Activated CD4-positive, CD25-positive, alpha-beta regulatory T cell treated with anti-CD3 and anti-CD28 coated beads, Interleukin-2, amount 50 U/mL, for 16 hours (primary cell): ENCODE measurements around the gene ANGPTL3.
"Not testable (repeated sequence)": the region's sequence is repeated elsewhere in the genome, so short reads cannot be mapped to it uniquely, and the experiment has no call there.

Source experiments
- DNase-seq: peaks from one replicate; pipeline ENCODE4 v3.0.0-alpha.2; 2020; ENCODE audit warnings: low read depth, low spot score

The ANGPTL3 gene, protein sequence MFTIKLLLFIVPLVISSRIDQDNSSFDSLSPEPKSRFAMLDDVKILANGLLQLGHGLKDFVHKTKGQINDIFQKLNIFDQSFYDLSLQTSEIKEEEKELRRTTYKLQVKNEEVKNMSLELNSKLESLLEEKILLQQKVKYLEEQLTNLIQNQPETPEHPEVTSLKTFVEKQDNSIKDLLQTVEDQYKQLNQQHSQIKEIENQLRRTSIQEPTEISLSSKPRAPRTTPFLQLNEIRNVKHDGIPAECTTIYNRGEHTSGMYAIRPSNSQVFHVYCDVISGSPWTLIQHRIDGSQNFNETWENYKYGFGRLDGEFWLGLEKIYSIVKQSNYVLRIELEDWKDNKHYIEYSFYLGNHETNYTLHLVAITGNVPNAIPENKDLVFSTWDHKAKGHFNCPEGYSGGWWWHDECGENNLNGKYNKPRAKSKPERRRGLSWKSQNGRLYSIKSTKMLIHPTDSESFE

DNA sequence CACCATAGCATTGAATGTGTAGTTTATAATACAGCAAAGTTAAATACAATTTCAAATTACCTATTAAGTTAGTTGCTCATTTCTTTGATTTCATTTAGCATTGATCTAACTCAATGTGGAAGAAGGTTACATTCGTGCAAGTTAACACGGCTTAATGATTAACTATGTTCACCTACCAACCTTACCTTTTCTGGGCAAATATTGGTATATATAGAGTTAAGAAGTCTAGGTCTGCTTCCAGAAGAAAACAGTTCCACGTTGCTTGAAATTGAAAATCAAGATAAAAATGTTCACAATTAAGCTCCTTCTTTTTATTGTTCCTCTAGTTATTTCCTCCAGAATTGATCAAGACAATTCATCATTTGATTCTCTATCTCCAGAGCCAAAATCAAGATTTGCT is at the start of gene ANGPTL3:
ANGPTL3 (plus strand) TSS at position 240 of the 400 bp plus-strand sequence; CDS start at position 287, 47 bp downstream.
- DNase-seq = no peak

DNA sequence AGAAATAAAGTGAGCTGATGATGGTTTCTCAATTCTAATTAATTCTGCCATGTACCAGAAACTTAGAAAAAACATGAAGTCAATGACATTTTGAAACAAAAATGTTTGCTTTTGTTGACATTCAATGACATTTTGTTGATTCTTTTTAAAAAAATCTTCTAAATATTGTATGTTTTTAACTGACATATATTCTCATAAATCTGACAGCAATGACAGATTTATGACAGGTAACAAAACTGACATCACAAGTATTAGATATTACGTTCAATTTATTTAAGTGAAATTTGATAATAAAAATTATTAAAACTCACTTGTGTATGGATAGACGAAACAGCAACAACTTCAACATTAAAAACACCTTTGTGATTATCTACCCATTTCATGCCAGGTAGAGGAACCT is 36.0 kb upstream of the ANGPTL3 start:
- no peak for DNase-seq

DNA sequence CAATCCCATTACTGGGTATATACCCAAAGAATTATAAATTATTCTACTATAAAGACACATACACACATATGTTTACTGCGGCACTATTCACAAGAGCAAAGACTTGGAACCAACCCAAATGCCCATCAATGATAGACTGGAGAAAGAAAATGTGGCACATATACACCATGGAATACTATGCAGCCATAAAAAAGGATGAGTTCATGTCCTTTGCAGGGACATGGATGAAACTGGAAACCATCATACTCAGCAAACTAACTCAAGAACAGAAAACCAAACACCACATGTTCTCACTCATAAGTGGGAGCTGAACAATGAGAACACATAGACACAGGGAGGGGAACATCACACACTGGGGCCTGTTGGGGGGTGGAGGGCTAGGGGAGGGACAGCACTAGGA is 30.1 kb upstream of the ANGPTL3 start:
- not testable (repeated sequence) for DNase-seq

DNA sequence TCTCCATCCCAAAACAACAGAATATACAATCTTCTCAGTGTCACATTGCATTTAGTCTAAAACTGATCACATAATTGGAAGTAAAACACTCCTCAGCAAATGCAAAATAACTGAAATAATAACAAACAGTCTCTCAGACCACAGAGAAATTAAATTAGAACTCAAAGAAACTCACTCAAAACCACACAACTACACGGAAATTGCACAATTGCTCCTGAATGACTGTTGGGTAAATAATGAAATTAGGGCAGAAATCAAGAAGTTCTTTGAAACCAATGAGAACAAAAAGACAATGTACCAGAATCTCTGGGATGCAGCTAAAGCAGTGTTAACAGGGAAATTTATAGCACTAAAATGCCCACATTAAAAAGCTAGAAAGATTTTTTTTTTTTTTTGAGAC is 29.4 kb upstream of the ANGPTL3 start:
- not testable (repeated sequence) for DNase-seq

DNA sequence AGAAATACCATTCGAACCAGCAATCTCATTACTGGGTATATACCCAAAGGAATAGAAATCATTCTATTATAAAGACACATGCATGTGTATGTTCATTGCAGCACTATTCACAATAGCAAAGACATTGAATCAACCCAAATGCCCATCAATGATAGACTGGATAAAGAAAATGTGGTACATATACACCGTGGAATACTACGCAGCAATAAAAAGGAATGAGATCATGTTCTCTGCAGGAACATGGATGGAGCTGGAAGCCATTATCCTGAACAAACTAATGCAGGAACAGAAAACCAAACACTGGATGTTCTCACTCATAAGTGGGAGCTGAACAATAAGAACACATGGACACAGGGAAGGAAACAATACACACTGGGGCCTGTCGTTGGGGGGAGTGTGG is 25.8 kb upstream of the ANGPTL3 start:
- not testable (repeated sequence) for DNase-seq

DNA sequence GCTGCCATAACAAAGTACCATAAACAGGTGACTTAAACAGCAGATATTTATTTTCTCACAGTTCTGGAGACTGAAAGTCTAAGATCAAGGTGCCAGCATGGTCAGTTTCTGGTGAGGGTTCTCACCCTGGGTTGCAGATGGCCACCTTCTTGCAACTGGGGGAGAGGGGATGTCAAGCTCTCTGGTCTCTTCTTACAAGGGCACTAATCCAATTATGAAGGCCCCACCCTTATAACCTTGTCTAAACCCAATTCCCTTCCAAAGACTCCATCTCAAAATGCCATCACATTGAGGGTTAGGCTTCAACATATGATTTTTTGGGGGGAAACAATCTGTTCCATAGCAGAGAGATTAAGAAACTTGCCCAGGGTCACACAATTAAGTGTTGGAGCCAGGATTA is 24.8 kb upstream of the ANGPTL3 start:
- no peak for DNase-seq

DNA sequence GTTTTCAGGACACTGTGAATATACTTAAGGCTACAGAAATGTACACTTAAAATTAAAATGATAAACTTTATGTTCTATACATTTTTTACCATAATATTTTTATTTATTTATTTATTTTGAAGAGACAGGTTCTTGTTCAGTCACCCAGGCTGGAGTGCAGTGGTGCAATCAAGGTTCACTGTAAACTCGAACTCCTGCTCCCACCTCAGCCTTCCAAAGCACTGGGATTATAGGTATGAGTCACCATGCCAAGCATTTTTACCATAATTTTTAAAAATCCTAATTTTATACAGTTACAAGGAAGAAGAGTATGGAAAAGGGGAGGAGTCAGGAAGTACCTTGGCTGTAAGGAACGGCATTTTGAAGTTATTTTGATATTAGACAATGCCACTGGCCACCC is 23.6 kb upstream of the ANGPTL3 start:
- no peak for DNase-seq

DNA sequence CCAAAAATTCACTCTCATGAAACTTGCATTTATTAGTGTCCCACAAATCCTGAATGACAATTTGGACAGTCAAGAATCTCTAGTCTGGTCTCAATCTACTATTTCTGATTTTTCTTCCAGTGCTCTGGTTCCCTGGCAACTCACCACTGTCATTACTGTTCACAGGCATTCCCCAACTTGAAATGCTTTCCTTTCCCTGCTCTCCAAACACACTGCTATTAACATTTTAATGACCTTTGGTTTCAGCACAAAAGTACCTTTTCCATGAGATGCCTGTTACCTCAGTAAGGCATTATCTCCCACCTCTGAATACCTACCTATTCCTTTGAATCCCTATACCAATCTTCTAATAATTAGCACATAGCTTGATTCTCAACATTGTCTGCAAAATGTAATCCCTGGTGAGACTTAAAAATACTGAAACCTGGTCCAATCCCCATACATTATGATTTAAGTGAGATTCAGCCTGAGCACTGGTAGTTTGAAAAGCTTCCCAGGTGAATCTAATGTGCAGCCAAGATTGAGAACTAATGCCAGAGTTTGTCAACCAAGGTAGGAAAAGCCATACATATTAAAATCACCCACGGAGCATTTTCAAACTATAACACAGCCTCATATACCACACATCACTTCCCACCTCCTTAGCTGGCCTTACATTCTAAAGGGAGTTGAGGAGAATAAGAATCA is 11.7 kb upstream of the ANGPTL3 start:
- no peak for DNase-seq

DNA sequence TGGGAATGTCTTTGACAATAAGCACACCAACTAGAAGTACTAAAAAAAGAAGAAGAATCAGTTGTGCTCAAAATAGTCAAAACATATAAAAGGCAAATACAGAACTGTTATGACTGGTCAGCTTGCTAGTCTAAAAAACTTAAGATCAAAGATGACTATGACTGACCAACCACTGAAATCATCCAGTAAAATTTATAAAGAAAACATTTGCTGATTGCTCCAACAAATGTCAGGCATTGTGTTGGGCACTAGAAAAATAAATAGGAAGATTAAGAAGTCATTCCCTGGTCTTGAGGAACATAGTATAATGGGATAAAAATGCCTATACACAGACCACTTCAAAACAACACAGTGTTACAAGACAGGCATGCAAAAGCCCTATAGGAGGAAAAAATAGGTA is 9.3 kb upstream of the ANGPTL3 start:
- no peak for DNase-seq

DNA sequence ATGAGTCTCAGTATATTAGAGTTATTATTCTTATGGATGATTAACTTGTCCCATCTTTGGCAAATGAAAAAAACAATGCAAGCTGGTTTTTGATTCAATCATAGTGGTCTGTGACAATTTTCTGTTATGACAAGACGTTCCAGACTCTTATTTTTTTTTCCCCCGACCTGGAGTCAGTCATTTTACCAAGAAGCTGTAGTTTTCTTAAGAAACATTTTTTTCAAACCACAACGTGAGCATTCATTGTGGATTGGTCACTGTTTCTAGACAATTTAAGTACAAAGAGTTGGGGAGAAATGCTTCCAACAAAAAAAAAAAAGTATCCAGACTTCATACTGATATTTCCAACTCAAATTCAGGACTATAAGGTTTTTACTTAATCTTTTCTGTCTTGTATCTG is 8.0 kb upstream of the ANGPTL3 start:
- DNase-seq = no peak

DNA sequence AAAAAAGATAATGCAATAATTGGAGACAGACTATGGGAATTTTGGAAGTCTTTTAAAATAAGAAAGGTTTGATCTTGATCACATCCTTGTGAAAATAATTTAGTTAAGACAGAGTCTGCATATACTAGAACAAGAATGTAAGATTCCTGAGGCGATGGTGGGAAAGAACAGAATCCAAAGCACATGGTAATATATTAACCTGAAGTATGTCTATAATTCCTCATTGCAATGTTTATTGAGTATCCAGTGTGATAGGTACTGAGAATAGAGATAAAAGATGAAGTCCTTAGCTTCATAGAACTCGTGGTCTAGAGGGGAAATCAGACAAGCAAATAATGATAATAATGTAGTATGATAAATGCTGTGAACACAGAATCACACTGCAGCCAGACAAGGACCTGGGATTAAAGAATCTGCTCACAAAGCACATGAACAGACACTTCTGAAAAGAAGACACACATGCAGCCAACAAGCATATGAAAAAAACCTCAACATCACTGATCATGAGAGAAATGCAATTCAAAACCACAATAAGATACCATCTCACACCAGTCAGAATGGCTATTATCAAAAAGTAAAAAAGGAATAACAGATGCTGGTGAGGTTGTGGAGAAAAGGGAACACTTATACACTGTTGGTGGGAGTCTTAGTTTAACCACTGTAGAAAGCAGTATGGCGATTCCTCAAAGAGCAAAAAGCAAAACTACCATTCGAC is 6.9 kb upstream of the ANGPTL3 start:
- DNase-seq = no peak

DNA sequence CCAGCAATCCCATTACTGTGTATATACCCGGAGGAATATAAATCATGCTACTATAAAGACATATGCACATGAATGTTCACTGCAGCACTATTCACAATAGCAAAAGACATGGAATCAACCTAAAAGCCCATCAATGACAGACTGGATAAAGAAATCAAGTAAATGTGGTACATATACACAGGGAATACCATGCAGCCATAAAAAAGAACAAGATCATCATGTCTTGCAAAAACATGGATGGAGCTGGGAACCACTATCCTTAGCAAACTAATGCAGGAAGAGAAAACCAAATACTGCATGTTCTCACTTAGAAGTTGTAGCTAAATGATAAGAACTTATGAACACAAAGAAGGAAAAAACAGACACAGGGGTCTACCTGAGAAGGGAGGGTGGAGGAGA is 6.4 kb upstream of the ANGPTL3 start:
- DNase-seq = no peak

DNA sequence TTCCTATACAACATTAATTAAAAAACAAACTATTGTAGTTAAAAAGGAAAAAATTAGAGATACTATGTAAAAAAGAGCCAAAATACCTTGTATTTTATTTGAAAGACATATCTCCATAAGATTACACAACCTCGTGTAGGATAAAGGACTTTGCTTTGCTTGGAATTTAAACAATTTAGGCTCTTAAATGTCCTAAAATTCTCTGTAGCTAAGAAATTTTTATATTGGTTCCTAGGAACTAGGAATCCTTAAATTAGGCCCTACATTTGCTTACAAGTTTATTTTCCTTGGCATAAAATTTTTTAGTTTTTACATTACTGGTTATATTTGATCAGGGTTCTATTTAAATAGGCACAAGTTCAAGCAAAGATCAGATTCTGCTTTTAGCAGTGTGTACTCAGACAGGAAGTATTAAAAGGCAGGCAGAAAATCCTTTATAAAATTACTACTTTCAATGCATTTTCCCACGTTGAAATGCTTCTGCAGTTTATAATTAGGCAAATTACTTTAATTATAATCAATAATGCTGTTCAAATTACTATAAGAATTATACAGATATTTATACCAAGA is 3.4 kb upstream of the ANGPTL3 start:
- DNase-seq = no peak

DNA sequence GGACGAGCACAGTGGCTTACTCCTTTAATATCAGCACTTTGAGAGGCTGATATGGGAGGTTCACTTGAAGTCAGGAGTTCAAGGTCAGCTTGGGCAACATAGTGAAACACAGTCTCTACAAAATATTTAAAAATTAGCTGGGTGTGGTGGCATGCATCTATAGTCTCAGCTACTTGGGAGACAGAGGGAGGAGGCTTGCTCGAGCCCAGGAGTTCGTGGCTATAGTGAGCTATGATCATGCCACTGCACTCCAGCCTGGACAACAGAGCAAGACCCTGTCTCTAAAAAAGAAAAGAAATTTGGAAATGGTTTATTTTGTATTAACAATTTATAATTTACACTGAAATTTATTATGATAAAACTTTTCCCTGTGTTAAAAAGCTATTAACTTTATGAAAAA is 1.7 kb upstream of the ANGPTL3 start:
- DNase-seq = no peak

DNA sequence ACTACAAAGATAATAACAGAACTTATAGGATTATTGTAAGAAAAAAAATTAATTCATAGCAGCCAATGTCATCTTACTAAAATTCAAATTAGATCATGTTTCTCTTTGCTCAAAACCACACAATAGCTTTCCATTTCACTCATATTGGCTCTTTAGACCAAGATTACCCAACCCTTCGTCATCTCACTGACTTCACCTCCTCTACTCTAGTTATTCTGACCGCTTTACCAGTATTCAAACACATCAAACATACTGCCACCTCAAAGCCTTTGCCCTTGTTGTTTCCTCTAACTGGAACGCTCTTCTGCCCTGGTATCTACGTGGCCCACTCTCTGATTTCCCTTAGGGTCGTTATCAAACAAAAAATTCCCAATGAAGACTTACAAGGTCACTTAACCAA is 1.7 kb downstream of the ANGPTL3 start:
- no peak for DNase-seq

DNA sequence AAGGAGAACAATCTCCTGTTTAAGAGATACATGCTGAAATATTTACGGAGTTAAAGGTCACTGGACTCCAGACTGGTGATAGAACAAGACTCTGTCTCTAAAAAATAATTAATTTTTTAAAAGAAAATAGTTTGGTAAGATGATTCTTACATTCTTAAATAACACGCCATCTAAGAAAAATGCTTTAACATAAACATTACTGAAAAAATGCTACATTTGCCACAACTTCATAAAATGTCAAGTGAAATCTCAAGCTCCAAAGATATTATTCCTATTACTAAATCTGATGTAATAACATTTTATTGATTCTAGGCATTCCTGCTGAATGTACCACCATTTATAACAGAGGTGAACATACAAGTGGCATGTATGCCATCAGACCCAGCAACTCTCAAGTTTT is 4.1 kb downstream of the ANGPTL3 start:
- DNase-seq = no peak

DNA sequence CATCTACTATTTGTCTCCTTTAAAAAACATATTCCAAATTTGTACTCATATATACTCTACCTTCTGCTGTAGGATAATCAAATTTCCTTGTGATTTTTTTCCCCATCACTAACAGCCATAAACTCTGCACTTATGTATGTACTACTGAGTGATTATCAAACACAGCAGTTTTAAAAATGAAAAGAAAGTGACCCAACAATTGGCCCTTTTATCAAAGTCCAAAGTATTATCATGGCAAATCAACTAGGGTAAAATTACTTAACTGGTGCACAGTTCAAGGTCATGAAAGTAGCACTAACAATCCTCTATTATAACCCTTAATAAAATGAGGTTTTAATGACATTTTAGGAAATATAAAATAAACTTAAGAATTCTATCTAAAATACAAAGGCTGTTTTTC is 11.6 kb downstream of the ANGPTL3 start:
- DNase-seq = no peak

DNA sequence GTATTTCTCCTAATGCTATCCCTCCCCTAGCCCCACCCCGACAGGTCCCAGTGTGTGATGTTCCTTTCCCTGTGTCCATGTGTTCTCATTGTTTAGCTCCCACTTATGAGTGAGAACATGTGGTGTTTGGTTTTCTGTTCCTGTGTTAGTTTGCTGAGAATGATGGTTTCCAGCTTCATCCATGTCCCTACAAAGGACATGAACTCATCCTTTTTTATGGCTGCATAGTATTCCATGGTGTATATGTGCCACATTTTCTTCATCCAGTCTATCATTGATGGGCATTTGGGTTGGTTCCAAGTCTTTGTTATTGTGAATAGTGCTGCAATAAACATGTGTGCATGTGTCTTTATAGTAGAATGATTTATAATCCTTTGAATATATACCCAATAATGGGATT is 13.3 kb downstream of the ANGPTL3 start:
- not testable (repeated sequence) for DNase-seq

DNA sequence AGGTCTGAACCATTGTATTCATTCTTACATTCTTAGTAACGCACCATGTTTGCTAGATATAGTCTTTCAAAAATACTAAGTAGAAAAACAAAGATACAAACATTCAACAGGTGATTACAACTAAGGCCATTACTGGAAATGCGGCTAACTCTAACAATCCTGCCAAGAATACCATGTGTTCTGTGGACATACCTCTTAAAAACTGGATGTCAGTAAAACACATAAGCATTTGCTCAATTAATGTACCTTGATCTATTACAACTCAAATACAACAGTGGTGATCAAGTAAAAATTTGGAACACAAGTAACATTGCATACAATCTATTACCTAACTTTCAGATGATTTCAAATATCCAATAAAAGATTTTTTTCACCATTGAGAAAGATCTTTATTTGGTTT is 15.4 kb downstream of the ANGPTL3 start:
- no peak for DNase-seq

DNA sequence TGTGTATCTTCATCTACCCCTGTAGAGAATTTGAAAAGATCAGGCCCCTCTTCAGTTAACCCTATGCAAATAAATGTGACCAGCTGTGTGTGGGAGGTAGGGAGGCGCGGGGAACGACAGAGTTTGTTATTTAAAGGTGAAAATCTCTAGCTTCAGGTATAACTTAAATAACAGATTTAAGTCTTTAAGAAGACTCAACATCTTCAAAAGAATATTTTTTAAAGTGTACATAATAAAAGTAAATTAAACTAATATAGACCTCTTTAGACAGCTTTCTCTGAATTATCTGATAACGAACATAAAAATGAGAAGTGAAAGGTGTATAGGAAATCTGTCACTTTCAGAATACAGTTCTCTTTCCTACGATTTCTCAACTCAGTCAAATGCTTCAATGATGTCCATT is 16.0 kb downstream of the ANGPTL3 start:
- DNase-seq = no peak

DNA sequence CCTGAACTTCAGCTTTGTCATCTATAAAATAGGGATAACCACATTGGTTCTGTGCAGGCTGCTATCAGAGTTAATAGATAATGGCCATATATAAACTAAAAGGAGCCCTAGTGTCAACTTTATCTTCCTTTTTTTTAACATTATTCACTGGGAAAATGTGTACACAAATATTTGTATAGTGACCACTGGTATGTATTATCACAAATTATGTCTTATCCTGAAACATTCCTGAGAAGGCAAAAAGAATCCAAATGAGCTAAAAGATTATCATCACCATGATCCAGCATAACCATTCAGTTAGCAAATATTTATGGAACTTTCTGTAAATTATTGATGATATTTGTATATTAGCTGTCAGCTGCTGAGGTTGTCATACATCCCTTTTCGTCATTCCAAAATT is 16.6 kb downstream of the ANGPTL3 start:
- no peak for DNase-seq

DNA sequence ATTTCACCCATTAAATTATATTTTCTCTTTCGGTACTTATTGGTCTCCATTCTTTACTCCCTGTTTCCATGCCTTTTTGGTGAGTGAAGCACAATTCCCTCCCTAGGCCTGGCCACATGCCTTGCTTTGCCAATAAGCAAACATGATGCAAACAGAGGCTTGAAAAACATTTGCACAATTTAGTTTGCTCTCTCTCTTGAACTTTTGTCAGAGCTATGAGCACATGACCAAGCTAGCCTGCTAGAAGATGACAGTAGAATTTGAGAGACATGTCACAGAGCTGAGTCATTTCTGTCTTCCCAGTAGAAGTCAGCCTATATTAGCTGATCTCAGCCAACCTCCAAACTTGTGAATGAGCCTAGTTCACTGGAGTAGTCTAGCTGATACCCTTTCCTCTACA is 24.6 kb downstream of the ANGPTL3 start:
- DNase-seq = no peak
